ENCODE measurements around the gene MYB.

- TF ChIP-seq POLR2AphosphoS5 (IDR thresholded peaks at IDR 0.05; ENCODE audit: low read depth, low read length) (no peak), POLR2A (IDR thresholded peaks at IDR 0.05; ENCODE audit: low read depth, low read length) (no peak), TAF1 (IDR thresholded peaks at IDR 0.05; ENCODE audit: low read depth, low read length) (no peak)
These were observed 14.6 kb upstream of the MYB start for GRCh38 chr6:135166515-135166914.
